NCI-H524 treated with DMSO at 0.1 percent for 48 hours (cell line): ENCODE results near the gene ITPKC.
"Not testable (repeated sequence)": the region's sequence is repeated elsewhere in the genome, so short reads cannot be mapped to it uniquely, and the experiment has no call there.

Experiments
- DNase-seq: peaks from one replicate; lab custom pipeline; 2025; lab: John Stamatoyannopoulos, UW

Gene ITPKC

GRCh38 chr19:40766385-40766784 lies 49.5 kb downstream of the ITPKC start:
- not testable (repeated sequence) for DNase-seq

- no peak for DNase-seq
Measured at GRCh38 chr19:40768869-40769268, 52.0 kb downstream of the ITPKC start.

- not testable (repeated sequence) for DNase-seq
Measured at GRCh38 chr19:40771101-40771862, 54.4 kb downstream of the ITPKC start.

- no peak for DNase-seq
Measured at GRCh38 chr19:40774916-40775631, 58.2 kb downstream of the ITPKC start, which contains the start of gene MIA. MIA (plus strand) TSS chr19:40775521; CDS start chr19:40775543, 22 bp downstream.

- DNase-seq = no peak
Measured at GRCh38 chr19:40775632-40776022, 58.7 kb downstream of the ITPKC start.

- no peak for DNase-seq
Measured at GRCh38 chr19:40776364-40776763, 59.5 kb downstream of the ITPKC start.

- DNase-seq = peak; percentile 74
Measured at GRCh38 chr19:40776932-40777644, 60.2 kb downstream of the ITPKC start.

GRCh38 chr19:40777645-40777936 lies 60.7 kb downstream of the ITPKC start:
- DNase-seq = no peak

GRCh38 chr19:40777937-40778705 lies 61.2 kb downstream of the ITPKC start, which contains the start of gene RAB4B:
RAB4B (plus strand) TSS chr19:40778247; CDS start chr19:40778376, 129 bp downstream.
- DNase-seq = peak; percentile 99

- no peak for DNase-seq
Measured at GRCh38 chr19:40778706-40779284, 61.9 kb downstream of the ITPKC start.

- DNase-seq = no peak
Measured at GRCh38 chr19:40780582-40780981, 63.7 kb downstream of the ITPKC start.

GRCh38 chr19:40781140-40781539 lies 64.2 kb downstream of the ITPKC start:
- no peak for DNase-seq

- DNase-seq = no peak
Measured at GRCh38 chr19:40783711-40784110, 66.8 kb downstream of the ITPKC start.

GRCh38 chr19:40784146-40784545 lies 67.2 kb downstream of the ITPKC start:
- not testable (repeated sequence) for DNase-seq

- DNase-seq = no peak
Measured at GRCh38 chr19:40785526-40785925, 68.6 kb downstream of the ITPKC start.

- DNase-seq = no peak
Measured at GRCh38 chr19:40786060-40787037, 69.4 kb downstream of the ITPKC start.
